Nephron (organoid): Measurements from ENCODE around the gene DNTTIP2.
A peak's percentile ranks its signal among the peaks of the same experiment; 100 is the strongest.

Experiments
- H3K27ac Mint-ChIP-seq, 3 experiments: 2 replicates each; pipeline ENCODE4 v1.8.0; 2020; ENCODE audit warnings: mixed read lengths in 3 of 3, mild to moderate bottlenecking in 2 of 3, moderate library complexity in 1 of 3
- H3K27me3 Mint-ChIP-seq: 2 replicates; pipeline ENCODE4 v1.8.0; 2021; ENCODE audit warnings: low read depth, mild to moderate bottlenecking, moderate library complexity, mixed read lengths
- H3K36me3 Mint-ChIP-seq: 2 replicates; pipeline ENCODE4 v1.8.0; 2020; ENCODE audit warnings: low read depth, mixed read lengths
- H3K4me1 Mint-ChIP-seq: 2 replicates; pipeline ENCODE4 v1.8.0; 2020; ENCODE audit warnings: mixed read lengths
- H3K4me3 Mint-ChIP-seq, 3 experiments: 2 replicates each; pipeline ENCODE4 v1.8.0; 2020; ENCODE audit warnings: mild to moderate bottlenecking in 3 of 3, mixed read lengths in 3 of 3, moderate library complexity in 2 of 3
- H3K9me3 Mint-ChIP-seq: 2 replicates; pipeline ENCODE4 v1.8.0; 2020; ENCODE audit warnings: mixed read lengths
- CTCF ChIP-seq, 3 experiments: fragments of 200-600 bp; sonication (generic); IDR thresholded peaks; one replicate each; pipeline ENCODE4 v1.5.0; 2021; ENCODE audit warnings: antibody characterized with exemption in 3 of 3; ENCODE audit not compliant: unreplicated experiment in 3 of 3

Gene DNTTIP2

DNA sequence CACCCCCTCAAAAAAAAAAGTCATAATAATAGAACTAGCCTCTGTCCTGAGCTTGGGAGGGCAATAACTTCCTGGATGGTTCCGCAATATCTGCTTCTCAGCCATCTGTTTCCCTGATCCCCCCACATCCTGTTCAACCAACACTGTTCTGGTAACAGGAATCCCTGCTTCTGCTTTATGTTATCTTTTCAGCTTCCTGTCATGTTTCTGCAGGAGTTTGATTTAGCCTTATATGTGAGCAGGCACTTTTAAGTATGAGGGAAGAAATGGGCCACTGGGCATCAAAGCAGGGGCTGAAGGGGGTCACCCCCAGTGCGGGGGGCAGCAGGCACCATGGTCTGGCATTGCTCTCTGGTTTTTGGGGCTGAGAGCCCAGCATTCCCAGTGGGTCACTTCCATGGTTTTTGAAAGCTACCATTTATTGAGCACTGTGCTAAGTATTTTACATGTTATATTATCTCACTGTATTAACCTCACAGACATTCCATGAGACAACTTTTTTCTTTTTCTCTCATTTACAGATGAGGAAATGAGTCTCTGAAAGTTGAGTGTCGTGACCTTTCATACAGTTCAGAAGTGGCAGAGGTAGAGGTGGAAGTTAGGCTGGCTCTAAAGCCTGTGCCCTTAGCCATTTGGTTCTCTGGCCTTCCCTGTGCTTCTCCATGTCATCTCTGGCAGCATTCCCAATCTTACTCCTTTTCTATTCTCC lies 61.9 kb downstream of the DNTTIP2 start:
- H3K4me3 Mint-ChIP-seq: peak overlapping the region in 1 of 3 experiments; percentile 1
- H3K9me3 Mint-ChIP-seq: no peaks in the 10 kb centered on the region
- H3K27ac Mint-ChIP-seq: peak overlapping the region; percentile 85 to 88 (median 85)
- TF ChIP-seq CTCF (IDR thresholded peaks at IDR 0.05; ENCODE audit: unreplicated experiment in 3 of 3): no peak
- peaks cover 5% of the 10 kb centered on the region for H3K27me3 Mint-ChIP-seq
- H3K36me3 Mint-ChIP-seq: no peaks in the 10 kb centered on the region
- H3K4me1 Mint-ChIP-seq: peaks cover 58% of the 10 kb centered on the region
